SW 1271 (cell line): ENCODE results near the gene INO80.

Experiments
- DNase-seq, 2 experiments: peaks; one replicate each; lab custom pipeline; 2025; lab: John Stamatoyannopoulos, UW

The INO80 gene

GRCh38 chr15:41047474-41047873, 68.6 kb downstream of the INO80 start:
- no peak for DNase-seq

DNA sequence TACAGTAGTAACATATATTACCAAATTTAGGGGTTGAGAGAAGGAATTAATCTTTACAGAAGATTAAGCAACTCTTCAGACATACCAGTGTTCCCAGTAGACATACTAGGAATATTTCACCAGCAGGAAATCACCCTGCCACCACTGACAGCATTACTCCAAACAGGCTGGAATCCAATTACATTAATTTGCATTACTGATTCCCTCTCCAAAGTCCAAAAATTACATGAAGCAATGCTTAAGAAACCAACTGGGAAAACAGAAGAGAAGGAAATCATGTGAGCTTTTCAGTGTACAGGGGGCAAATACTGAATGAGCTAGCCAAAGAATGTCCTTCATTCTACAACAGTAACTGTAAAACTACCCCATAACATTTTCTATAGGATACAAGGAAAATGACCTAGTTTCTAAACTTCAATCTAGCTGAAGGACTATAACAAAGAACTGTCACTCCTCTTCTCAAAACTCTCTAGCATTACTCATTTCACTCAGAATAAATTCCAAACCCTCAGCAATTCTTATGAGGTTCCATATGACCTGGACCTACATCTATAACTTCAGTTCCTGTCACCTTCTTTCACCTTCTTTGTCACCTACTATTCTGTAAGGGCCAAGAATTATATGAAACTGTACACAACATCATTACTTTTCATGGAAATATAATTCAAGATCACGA, 72.7 kb downstream of the INO80 start:
- DNase-seq, result no peak

- no peak for DNase-seq
Measured at GRCh38 chr15:41042851-41043250, 73.2 kb downstream of the INO80 start.

DNA sequence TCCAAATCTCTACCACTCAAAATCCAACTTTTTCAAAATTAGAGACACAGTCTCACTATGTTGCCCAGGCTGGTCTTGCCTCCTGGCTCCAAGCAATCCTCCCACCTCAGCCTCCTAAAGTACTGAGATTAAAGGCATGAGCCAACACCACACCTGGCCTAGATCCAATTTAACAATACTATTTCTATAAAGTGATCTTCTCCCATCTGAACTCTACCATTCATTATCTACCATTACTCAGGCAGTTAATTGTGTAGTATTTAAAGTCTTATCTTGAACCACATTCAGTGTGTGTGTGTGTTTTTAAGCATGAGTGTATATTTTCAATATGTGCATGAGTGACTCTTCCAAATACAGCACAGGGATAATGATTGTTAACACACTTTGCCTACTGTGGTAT, 77.0 kb downstream of the INO80 start:
- DNase-seq, result no peak

GRCh38 chr15:41032079-41032328, 84.1 kb downstream of the INO80 start:
- DNase-seq, result no peak

- DNase-seq, result no peak
Measured at GRCh38 chr15:41031232-41032078, 84.6 kb downstream of the INO80 start.

DNA sequence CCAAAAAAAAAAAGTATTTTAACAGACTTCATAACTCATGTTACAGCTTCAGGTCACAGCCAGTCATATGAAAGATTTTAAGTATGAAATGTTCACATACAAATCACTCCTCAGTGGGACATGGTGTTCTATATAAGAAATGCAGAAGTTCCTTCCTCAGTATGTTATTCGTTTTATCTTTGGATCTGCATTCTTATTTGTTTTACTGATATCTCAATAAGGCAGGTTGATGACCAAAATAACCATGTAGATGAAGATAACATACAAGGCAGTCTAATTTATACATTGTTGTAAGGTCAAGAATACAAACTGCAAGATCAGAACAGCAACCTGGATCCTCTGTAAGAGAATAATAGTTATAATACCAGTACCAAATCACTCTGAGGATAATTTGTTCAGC, 87.2 kb downstream of the INO80 start:
- no peak for DNase-seq

- DNase-seq, result no peak
Measured at GRCh38 chr15:41025393-41025792, 90.7 kb downstream of the INO80 start.

DNA sequence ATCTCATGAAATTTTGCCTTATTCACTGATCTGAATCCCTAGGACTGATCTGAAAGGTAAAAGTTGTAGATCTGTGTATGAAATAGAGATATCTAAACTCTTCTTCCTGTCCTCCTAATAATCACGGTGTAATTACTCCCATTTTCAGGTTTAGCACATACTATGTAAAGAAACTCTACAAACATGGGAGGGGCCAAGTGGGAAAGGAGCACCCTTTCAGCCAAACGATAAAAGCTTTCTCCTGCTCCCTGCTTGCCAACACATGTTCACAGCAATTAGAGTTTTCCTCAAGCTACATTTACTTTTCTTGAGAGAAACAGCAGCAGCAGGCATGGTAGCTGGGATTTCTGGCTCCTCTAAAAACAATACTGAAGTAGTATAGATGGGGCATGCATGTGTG, 91.2 kb downstream of the INO80 start:
- DNase-seq, result no peak

- no peak for DNase-seq
Measured at GRCh38 chr15:41024131-41024530, 91.9 kb downstream of the INO80 start.

GRCh38 chr15:41022487-41023090, 93.5 kb downstream of the INO80 start:
- DNase-seq, result peak in 1 of 2 experiments; percentile 36

- no peak for DNase-seq
Measured at GRCh38 chr15:41020829-41021228, 95.3 kb downstream of the INO80 start.

GRCh38 chr15:41020311-41020710, 95.8 kb downstream of the INO80 start:
- no peak for DNase-seq

DNA sequence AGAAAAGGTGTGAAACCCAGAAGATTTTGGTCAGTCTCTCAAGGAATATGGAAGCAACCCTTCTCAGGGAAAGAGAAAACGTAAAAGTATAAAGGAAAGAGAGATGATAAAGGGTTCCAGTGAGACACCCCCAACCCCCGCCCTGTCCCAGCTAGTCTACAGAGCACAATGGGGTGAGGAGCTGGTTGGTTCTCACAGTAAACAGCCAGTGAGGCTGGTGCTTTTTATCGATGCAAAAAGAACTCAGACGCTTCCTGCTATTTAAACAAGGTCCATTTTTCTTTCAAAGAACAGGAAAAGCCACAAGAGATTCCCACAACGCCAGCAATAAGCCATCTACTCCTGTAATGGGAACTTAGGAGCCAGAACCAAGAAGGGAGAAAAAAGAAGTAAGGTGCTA, 96.9 kb downstream of the INO80 start:
- no peak for DNase-seq

GRCh38 chr15:41018534-41018933, 97.5 kb downstream of the INO80 start:
- no peak for DNase-seq

- no peak for DNase-seq
Measured at GRCh38 chr15:41017066-41017735, 98.9 kb downstream of the INO80 start.

DNA sequence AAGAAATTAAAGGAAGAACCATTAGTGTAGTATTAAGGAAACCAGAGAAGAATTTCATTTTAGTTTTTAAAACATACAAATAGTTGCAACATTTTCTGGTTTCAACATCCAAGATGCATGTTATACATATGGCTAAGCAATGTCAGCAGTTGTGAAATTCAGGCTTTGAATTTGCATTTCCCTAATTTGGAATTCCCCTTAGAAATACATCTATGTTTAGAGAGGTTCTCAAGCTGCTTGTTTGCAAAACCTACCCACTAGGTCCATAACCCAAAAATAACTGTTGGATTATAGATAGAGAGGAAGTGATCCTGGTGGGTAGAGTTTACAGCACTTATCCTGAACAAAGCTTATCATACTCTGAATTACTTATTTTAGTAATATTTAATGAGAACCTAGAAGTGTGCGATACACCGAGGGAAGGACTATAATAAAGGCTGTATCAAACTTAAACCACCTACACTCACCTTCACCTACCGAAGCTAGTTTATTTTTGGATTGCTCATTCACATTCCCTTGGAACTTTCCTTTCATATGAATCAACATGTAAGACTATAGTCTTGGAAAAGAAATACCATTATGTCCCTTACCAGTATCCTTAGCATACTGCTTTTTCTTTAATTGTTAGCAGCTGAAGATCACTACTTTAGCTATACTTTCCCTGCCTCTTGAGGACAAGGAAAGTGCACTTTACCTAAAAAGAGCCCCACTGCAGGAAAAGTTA, 102.2 kb downstream of the INO80 start:
- no peak for DNase-seq

- no peak for DNase-seq
Measured at GRCh38 chr15:41011055-41011815, 104.8 kb downstream of the INO80 start.

DNA sequence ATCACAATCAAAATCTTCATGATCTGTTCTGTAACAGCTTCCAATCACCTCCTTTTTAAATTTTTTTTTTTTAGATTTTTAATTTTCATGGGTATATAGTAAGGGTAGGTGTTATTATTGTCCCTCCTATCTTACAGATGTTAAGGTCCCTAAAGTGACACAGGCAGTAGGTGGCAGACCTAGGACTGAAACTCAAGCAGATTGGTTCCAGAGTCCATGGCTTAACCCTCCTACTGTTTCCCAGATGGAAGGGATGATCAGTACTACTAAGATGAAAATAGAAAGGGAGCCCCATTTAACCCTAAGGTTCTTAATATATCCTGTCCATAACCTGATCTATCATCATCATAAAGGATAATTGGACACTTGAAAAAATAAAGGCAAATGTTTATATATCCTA, 105.7 kb downstream of the INO80 start:
- no peak for DNase-seq

DNA sequence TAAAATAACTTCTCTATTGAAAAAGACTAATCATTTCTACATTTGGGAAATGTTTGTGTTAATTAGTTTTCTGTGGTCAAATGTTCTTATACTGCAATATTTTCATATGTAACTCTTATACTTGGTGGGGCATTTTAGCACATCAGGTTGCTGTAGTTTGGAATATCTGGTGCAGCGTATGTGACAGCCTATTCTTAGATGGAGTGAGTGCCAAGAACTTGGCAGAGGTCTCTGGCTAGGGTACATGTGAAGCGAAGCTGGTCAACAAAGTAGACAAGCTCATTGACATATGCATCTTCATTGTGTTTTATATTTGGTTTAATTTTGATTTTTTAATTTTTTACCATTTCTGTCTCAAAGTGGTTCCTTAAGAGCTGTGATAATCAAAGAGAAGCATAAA, 109.6 kb downstream of the INO80 start:
- DNase-seq, result no peak

DNA sequence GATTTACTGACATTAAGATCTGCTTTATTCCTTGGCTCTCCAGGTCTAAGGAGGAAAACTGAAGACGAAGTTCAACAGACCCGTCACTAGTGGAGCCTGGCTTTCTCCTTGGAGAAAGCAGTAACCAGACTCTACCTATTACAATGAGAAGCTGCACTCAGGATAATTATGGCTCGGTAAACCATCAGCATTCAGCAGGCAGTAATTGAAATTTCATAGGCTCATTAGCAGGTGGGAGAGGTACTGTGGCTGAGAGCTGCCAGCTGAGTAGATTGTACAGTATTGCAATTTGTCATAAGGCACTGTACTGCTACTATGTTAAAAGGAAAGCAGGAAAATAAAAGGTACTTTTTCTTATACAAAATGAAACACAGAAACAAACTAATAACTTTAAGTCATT, 111.6 kb downstream of the INO80 start:
- no peak for DNase-seq
